ENCODE results near the gene FAM43B. TPM values are rescaled to one million over a fixed set of nuclear protein-coding genes. Genes with fewer than 3 reads are reported as not detected.

FAM43B gene
- total and polyA plus RNA-seq, 4 donors, result 0.52 to 2.7 TPM; not detected in 2

- intact Hi-C loops (cut with DNase I), result no loop called here
- 69 to 76% methylated on average over 3 of the region's 3 CpGs for WGBS, 2 donors
- H3K4me3 ChIP-seq (ENCODE audit: low read length in 2 of 2), result no peak overlapping the region
- no peak overlapping the region for H3K27ac ChIP-seq (ENCODE audit: low read depth in 1 of 2, low read length in 2 of 2)
- ATAC-seq (ENCODE audit: low FRiP score) (no peak), DNase-seq (no peak)
- no peaks in the 10 kb centered on the region for H3K4me1 ChIP-seq (ENCODE audit: control insufficient read depth in 1 of 2, insufficient read depth in 2 of 2, low read length in 2 of 2)
- peaks cover 2% of the 10 kb centered on the region for H3K9me3 ChIP-seq (ENCODE audit: control insufficient read depth, low read length)
- H3K36me3 ChIP-seq (ENCODE audit: control insufficient read depth in 1 of 2, insufficient read depth in 2 of 2, low read length in 1 of 2), result no peaks in the 10 kb centered on the region
- no peaks in the 10 kb centered on the region for H3K27me3 ChIP-seq (ENCODE audit: control insufficient read depth in 1 of 2, insufficient read depth in 2 of 2, low read length in 1 of 2)
Observed at GRCh38 chr1:20538760-20539551, 13.4 kb upstream of the FAM43B start.

- intact Hi-C loops (cut with DNase I), result no loop called here
- Histone ChIP-seq H3K9me3 (ENCODE audit: control insufficient read depth, low read length) (peaks cover 2% of the 10 kb centered on the region), H3K27ac (ENCODE audit: low read depth in 1 of 2, low read length in 2 of 2) (no peak overlapping the region), H3K4me1 (ENCODE audit: control insufficient read depth in 1 of 2, insufficient read depth in 2 of 2, low read length in 2 of 2) (no peaks in the 10 kb centered on the region), H3K27me3 (ENCODE audit: control insufficient read depth in 1 of 2, insufficient read depth in 2 of 2, low read length in 1 of 2) (no peaks in the 10 kb centered on the region), H3K36me3 (ENCODE audit: control insufficient read depth in 1 of 2, insufficient read depth in 2 of 2, low read length in 1 of 2) (no peaks in the 10 kb centered on the region), H3K4me3 (ENCODE audit: low read length in 2 of 2) (no peak overlapping the region)
- DNase-seq (no peak), ATAC-seq (ENCODE audit: low FRiP score) (no peak)
- WGBS, 2 donors, result 72 to 74% methylated on average over 1 of the region's 1 CpG
Observed at GRCh38 chr1:20540281-20540680, 12.1 kb upstream of the FAM43B start.

- intact Hi-C loops (cut with DNase I), result no loop called here
Observed at GRCh38 chr1:20546637-20547036, 5.7 kb upstream of the FAM43B start.

GRCh38 chr1:20551161-20551560 lies 1.2 kb upstream of the FAM43B start:
- H3K9me3 ChIP-seq (ENCODE audit: control insufficient read depth, low read length), result no peaks in the 10 kb centered on the region
- no peak overlapping the region for H3K4me3 ChIP-seq (ENCODE audit: low read length in 2 of 2)

More at GRCh38 chr1:20546637-20547036, 5.7 kb upstream of the FAM43B start:
- H3K27me3 ChIP-seq (ENCODE audit: control insufficient read depth in 1 of 2, insufficient read depth in 2 of 2, low read length in 1 of 2), result no peaks in the 10 kb centered on the region
- WGBS, 2 donors, result 86 to 87% methylated on average over 3 of the region's 3 CpGs
- H3K9me3 ChIP-seq (ENCODE audit: control insufficient read depth, low read length), result no peaks in the 10 kb centered on the region
- H3K4me1 ChIP-seq (ENCODE audit: control insufficient read depth in 1 of 2, insufficient read depth in 2 of 2, low read length in 2 of 2), result no peaks in the 10 kb centered on the region
- DNase-seq (no peak), ATAC-seq (ENCODE audit: low FRiP score) (no peak)
- H3K27ac ChIP-seq (ENCODE audit: low read depth in 1 of 2, low read length in 2 of 2), result no peak overlapping the region
- no peaks in the 10 kb centered on the region for H3K36me3 ChIP-seq (ENCODE audit: control insufficient read depth in 1 of 2, insufficient read depth in 2 of 2, low read length in 1 of 2)
- no peak overlapping the region for H3K4me3 ChIP-seq (ENCODE audit: low read length in 2 of 2)

GRCh38 chr1:20552728-20553445 lies 514 bp downstream of the FAM43B start:
- Histone ChIP-seq H3K27ac (ENCODE audit: low read depth in 1 of 2, low read length in 2 of 2) (no peak overlapping the region), H3K4me3 (ENCODE audit: low read length in 2 of 2) (no peak overlapping the region), H3K4me1 (ENCODE audit: control insufficient read depth in 1 of 2, insufficient read depth in 2 of 2, low read length in 2 of 2) (no peaks in the 10 kb centered on the region), H3K27me3 (ENCODE audit: control insufficient read depth in 1 of 2, insufficient read depth in 2 of 2, low read length in 1 of 2) (no peaks in the 10 kb centered on the region), H3K36me3 (ENCODE audit: control insufficient read depth in 1 of 2, insufficient read depth in 2 of 2, low read length in 1 of 2) (no peaks in the 10 kb centered on the region), H3K9me3 (ENCODE audit: control insufficient read depth, low read length) (no peaks in the 10 kb centered on the region)
- intact Hi-C loops (cut with DNase I), result no loop called here
- peak; percentile 16 for ATAC-seq (ENCODE audit: low FRiP score)
- no peak for DNase-seq
- 1% methylated on average over 82 of the region's 82 CpGs for WGBS, 2 donors

More at GRCh38 chr1:20551161-20551560, 1.2 kb upstream of the FAM43B start:
- H3K27me3 ChIP-seq (ENCODE audit: control insufficient read depth in 1 of 2, insufficient read depth in 2 of 2, low read length in 1 of 2), result no peaks in the 10 kb centered on the region
- intact Hi-C loops (cut with DNase I), result no loop called here
- WGBS, 2 donors, result 60 to 62% methylated on average over 3 of the region's 3 CpGs
- no peak overlapping the region for H3K27ac ChIP-seq (ENCODE audit: low read depth in 1 of 2, low read length in 2 of 2)
- DNase-seq, result no peak
- H3K4me1 ChIP-seq (ENCODE audit: control insufficient read depth in 1 of 2, insufficient read depth in 2 of 2, low read length in 2 of 2), result no peaks in the 10 kb centered on the region
- no peak for ATAC-seq (ENCODE audit: low FRiP score)
- H3K36me3 ChIP-seq (ENCODE audit: control insufficient read depth in 1 of 2, insufficient read depth in 2 of 2, low read length in 1 of 2), result no peaks in the 10 kb centered on the region

- Histone ChIP-seq H3K4me1 (ENCODE audit: control insufficient read depth in 1 of 2, insufficient read depth in 2 of 2, low read length in 2 of 2) (no peaks in the 10 kb centered on the region), H3K27me3 (ENCODE audit: control insufficient read depth in 1 of 2, insufficient read depth in 2 of 2, low read length in 1 of 2) (no peaks in the 10 kb centered on the region), H3K36me3 (ENCODE audit: control insufficient read depth in 1 of 2, insufficient read depth in 2 of 2, low read length in 1 of 2) (no peaks in the 10 kb centered on the region), H3K9me3 (ENCODE audit: control insufficient read depth, low read length) (no peaks in the 10 kb centered on the region), H3K4me3 (ENCODE audit: low read length in 2 of 2) (no peak overlapping the region), H3K27ac (ENCODE audit: low read depth in 1 of 2, low read length in 2 of 2) (no peak overlapping the region)
- WGBS, 2 donors, result 34 to 37% methylated on average over 7 of the region's 7 CpGs
- no peak for DNase-seq
- ATAC-seq (ENCODE audit: low FRiP score), result no peak
- intact Hi-C loops (cut with DNase I), result no loop called here
Observed at GRCh38 chr1:20555025-20555757, 2.8 kb downstream of the FAM43B start.

- no peaks in the 10 kb centered on the region for H3K9me3 ChIP-seq (ENCODE audit: control insufficient read depth, low read length)
- no peak overlapping the region for H3K27ac ChIP-seq (ENCODE audit: low read depth in 1 of 2, low read length in 2 of 2)
- no peaks in the 10 kb centered on the region for H3K36me3 ChIP-seq (ENCODE audit: control insufficient read depth in 1 of 2, insufficient read depth in 2 of 2, low read length in 1 of 2)
- no peak overlapping the region for H3K4me3 ChIP-seq (ENCODE audit: low read length in 2 of 2)
- no peaks in the 10 kb centered on the region for H3K27me3 ChIP-seq (ENCODE audit: control insufficient read depth in 1 of 2, insufficient read depth in 2 of 2, low read length in 1 of 2)
- peak in 1 of 2 donors; percentile 25 for DNase-seq
- no peak for ATAC-seq (ENCODE audit: low FRiP score)
- H3K4me1 ChIP-seq (ENCODE audit: control insufficient read depth in 1 of 2, insufficient read depth in 2 of 2, low read length in 2 of 2), result no peaks in the 10 kb centered on the region
- WGBS, 2 donors, result 75 to 77% methylated on average over 4 of the region's 4 CpGs
- intact Hi-C loops (cut with DNase I), result no loop called here
Observed at GRCh38 chr1:20555758-20556120, 3.4 kb downstream of the FAM43B start.

GRCh38 chr1:20558191-20558590 lies 5.8 kb downstream of the FAM43B start:
- H3K4me1 ChIP-seq (ENCODE audit: control insufficient read depth in 1 of 2, insufficient read depth in 2 of 2, low read length in 2 of 2), result no peaks in the 10 kb centered on the region
- DNase-seq (no peak), ATAC-seq (ENCODE audit: low FRiP score) (no peak)
- no peaks in the 10 kb centered on the region for H3K36me3 ChIP-seq (ENCODE audit: control insufficient read depth in 1 of 2, insufficient read depth in 2 of 2, low read length in 1 of 2)
- H3K4me3 ChIP-seq (ENCODE audit: low read length in 2 of 2), result no peak overlapping the region
- no peaks in the 10 kb centered on the region for H3K9me3 ChIP-seq (ENCODE audit: control insufficient read depth, low read length)
- no peaks in the 10 kb centered on the region for H3K27me3 ChIP-seq (ENCODE audit: control insufficient read depth in 1 of 2, insufficient read depth in 2 of 2, low read length in 1 of 2)
- H3K27ac ChIP-seq (ENCODE audit: low read depth in 1 of 2, low read length in 2 of 2), result no peak overlapping the region
- intact Hi-C loops (cut with DNase I), result no loop called here
- WGBS, 2 donors, result 80 to 87% methylated on average over 5 of the region's 5 CpGs
